Measurements from ENCODE around the gene SOX5.

- TF ChIP-seq MYC (IDR thresholded peaks at IDR 0.05; ENCODE audit: low read depth, low read length) = no peak
- no peak for TF ChIP-seq POLR2A (IDR thresholded peaks at IDR 0.05; ENCODE audit: extremely low read depth, insufficient read length)
- TF ChIP-seq, protein P1, sequence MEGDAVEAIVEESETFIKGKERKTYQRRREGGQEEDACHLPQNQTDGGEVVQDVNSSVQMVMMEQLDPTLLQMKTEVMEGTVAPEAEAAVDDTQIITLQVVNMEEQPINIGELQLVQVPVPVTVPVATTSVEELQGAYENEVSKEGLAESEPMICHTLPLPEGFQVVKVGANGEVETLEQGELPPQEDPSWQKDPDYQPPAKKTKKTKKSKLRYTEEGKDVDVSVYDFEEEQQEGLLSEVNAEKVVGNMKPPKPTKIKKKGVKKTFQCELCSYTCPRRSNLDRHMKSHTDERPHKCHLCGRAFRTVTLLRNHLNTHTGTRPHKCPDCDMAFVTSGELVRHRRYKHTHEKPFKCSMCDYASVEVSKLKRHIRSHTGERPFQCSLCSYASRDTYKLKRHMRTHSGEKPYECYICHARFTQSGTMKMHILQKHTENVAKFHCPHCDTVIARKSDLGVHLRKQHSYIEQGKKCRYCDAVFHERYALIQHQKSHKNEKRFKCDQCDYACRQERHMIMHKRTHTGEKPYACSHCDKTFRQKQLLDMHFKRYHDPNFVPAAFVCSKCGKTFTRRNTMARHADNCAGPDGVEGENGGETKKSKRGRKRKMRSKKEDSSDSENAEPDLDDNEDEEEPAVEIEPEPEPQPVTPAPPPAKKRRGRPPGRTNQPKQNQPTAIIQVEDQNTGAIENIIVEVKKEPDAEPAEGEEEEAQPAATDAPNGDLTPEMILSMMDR (IDR thresholded peaks at IDR 0.05; ENCODE audit: low read depth, low read length) = no peak
Measured at GRCh38 chr12:23569356-23569755, 380.1 kb downstream of the SOX5 start.

All from NB4 (cell line).